WTC11 (cell line): Measurements from ENCODE around the gene PIM2. TPM values are rescaled to one million over a fixed set of nuclear protein-coding genes. Genes with fewer than 3 reads are reported as not detected.

ENCODE experiments used
- ATAC-seq: fragments of 200-7000 bp; cut with Tn5 transposase; 2 replicates; pipeline ENCODE4 v1.10.0; 2021; ENCODE audit warnings: mild to moderate bottlenecking, moderate library complexity
- CTCF ChIA-PET: fragments of 300-600 bp; sonication (Branson Sonifier 250); formaldehyde crosslinking; loops from one replicate; lab custom pipeline; 2021; ENCODE audit warnings: antibody characterized with exemption; lab: Charles Lee
- POLR2A ChIA-PET: fragments of 350-600 bp; sonication (Branson Sonifier 250); formaldehyde crosslinking; loops from one replicate; lab custom pipeline; 2021; ENCODE audit warnings: antibody characterized with exemption; lab: Charles Lee
- DNase-seq: peaks from one replicate; pipeline ENCODE4 v3.0.0; 2021; ENCODE audit warnings: low spot score
- H3K27ac Mint-ChIP-seq: 2 replicates; pipeline ENCODE4 v1.8.0; 2021; ENCODE audit warnings: mixed read lengths
- H3K27me3 Mint-ChIP-seq: 2 replicates; pipeline ENCODE4 v1.8.0; 2021; ENCODE audit warnings: low read depth, mild to moderate bottlenecking, moderate library complexity, mixed read lengths
- H3K36me3 Mint-ChIP-seq: 2 replicates; pipeline ENCODE4 v1.8.0; 2021; ENCODE audit warnings: mixed read lengths
- H3K4me1 Mint-ChIP-seq: 2 replicates; pipeline ENCODE4 v1.8.0; 2022; ENCODE audit warnings: mixed read lengths
- H3K4me3 Mint-ChIP-seq: 2 replicates; pipeline ENCODE4 v1.8.0; 2021; ENCODE audit warnings: mild to moderate bottlenecking, moderate library complexity, mixed read lengths
- H3K9me3 Mint-ChIP-seq: 2 replicates; pipeline ENCODE4 v1.8.0; 2021; ENCODE audit warnings: mixed read lengths
- FOXK1 ChIP-seq: sonication (generic); formaldehyde crosslinking; IDR thresholded peaks from 2 replicates; pipeline ENCODE4 v1.8.0; 2022; ENCODE audit warnings: mild to moderate bottlenecking, moderate library complexity, missing genetic modification reagents
- FOXP1 ChIP-seq: sonication (generic); formaldehyde crosslinking; IDR thresholded peaks from 2 replicates; pipeline ENCODE4 v1.8.0; 2022; ENCODE audit warnings: missing genetic modification reagents, mild to moderate bottlenecking, moderate library complexity, borderline replicate concordance
- GTF2I ChIP-seq: fragments of 250-450 bp; sonication (Bioruptor Pico); conservative IDR thresholded peaks from 2 replicates; pipeline ENCODE4 v1.4.0; 2021; ENCODE audit warnings: mild to moderate bottlenecking
- NFATC4 ChIP-seq: fragments of 250-450 bp; sonication (Bioruptor Pico); IDR thresholded peaks from 2 replicates; pipeline ENCODE4 v1.9.0; 2021; ENCODE audit warnings: mild to moderate bottlenecking
- NR2C2 ChIP-seq: sonication (generic); formaldehyde crosslinking; IDR thresholded peaks from 2 replicates; pipeline ENCODE4 v1.8.0; 2022; ENCODE audit warnings: mild to moderate bottlenecking, missing genetic modification reagents
- NR3C1 ChIP-seq: sonication (generic); formaldehyde crosslinking; conservative IDR thresholded peaks from 2 replicates; pipeline ENCODE4 v1.8.1; 2023; ENCODE audit warnings: low read depth, mild to moderate bottlenecking, missing genetic modification reagents
- SMAD4 ChIP-seq: sonication (generic); formaldehyde crosslinking; IDR thresholded peaks from 2 replicates; pipeline ENCODE4 v1.8.0; 2022; ENCODE audit warnings: mild to moderate bottlenecking, missing genetic modification reagents
- TP53 ChIP-seq: sonication (generic); formaldehyde crosslinking; IDR thresholded peaks from 2 replicates; pipeline ENCODE4 v1.8.1; 2023; ENCODE audit warnings: mild to moderate bottlenecking, missing genetic modification reagents
- ZNF138 ChIP-seq: sonication (generic); formaldehyde crosslinking; conservative IDR thresholded peaks from 2 replicates; pipeline ENCODE4 v1.8.1; 2022; ENCODE audit warnings: mild to moderate bottlenecking, moderate library complexity, missing genetic modification reagents
- ZNF263 ChIP-seq: sonication (generic); formaldehyde crosslinking; IDR thresholded peaks from 2 replicates; pipeline ENCODE4 v1.8.1; 2022; ENCODE audit warnings: low read depth, mild to moderate bottlenecking, moderate library complexity, missing genetic modification reagents
- ZNF317 ChIP-seq: sonication (generic); formaldehyde crosslinking; IDR thresholded peaks from 2 replicates; pipeline ENCODE4 v1.8.1; 2023; ENCODE audit warnings: low read depth, mild to moderate bottlenecking, moderate library complexity, missing genetic modification reagents, borderline replicate concordance
- ZNF396 ChIP-seq: fragments of 250-450 bp; sonication (Bioruptor Pico); IDR thresholded peaks from 2 replicates; pipeline ENCODE4 v1.8.0; 2021; ENCODE audit warnings: mild to moderate bottlenecking, moderate library complexity, borderline replicate concordance
- ZNF671 ChIP-seq: fragments of 250-450 bp; sonication (Bioruptor Pico); IDR thresholded peaks from 2 replicates; pipeline ENCODE4 v1.8.0; 2021; ENCODE audit warnings: mild to moderate bottlenecking
- total RNA-seq: library from RNA; stranded (reverse); gene quantifications from 3 replicates; pipeline ENCODE4 v1.2.3, GENCODE V29; 2021
- TF ChIP-seq, protein P1 (sequence below): sonication (generic); formaldehyde crosslinking; IDR thresholded peaks from 2 replicates; pipeline ENCODE4 v1.8.0; 2022; ENCODE audit warnings: mild to moderate bottlenecking, missing genetic modification reagents
- TF ChIP-seq, protein P2 (sequence below): fragments of 250-450 bp; sonication (Bioruptor Pico); IDR thresholded peaks from 2 replicates; pipeline ENCODE4 v1.9.0; 2021; ENCODE audit warnings: mild to moderate bottlenecking
- TF ChIP-seq, protein P3 (sequence below): sonication (generic); formaldehyde crosslinking; IDR thresholded peaks from 2 replicates; pipeline ENCODE4 v1.8.1; 2022; ENCODE audit warnings: low read depth, mild to moderate bottlenecking, moderate library complexity, missing genetic modification reagents, borderline replicate concordance
- TF ChIP-seq, protein P4 (sequence below): sonication (generic); formaldehyde crosslinking; IDR thresholded peaks from 2 replicates; pipeline ENCODE4 v1.8.0; 2022; ENCODE audit warnings: mild to moderate bottlenecking, missing genetic modification reagents
- TF ChIP-seq, protein P5 (sequence below): sonication (generic); formaldehyde crosslinking; IDR thresholded peaks from 2 replicates; pipeline ENCODE4 v1.8.1; 2023; ENCODE audit warnings: mild to moderate bottlenecking, missing genetic modification reagents, moderate library complexity
- TF ChIP-seq, protein P6 (sequence below): fragments of 250-450 bp; sonication (Bioruptor Pico); IDR thresholded peaks from 2 replicates; pipeline ENCODE4 v1.9.0; 2021; ENCODE audit warnings: moderate library complexity, mild to moderate bottlenecking, inconsistent platforms, borderline replicate concordance

The PIM2 gene
- total RNA-seq, 1 experiment from 2014 or later = 146 TPM

DNA sequence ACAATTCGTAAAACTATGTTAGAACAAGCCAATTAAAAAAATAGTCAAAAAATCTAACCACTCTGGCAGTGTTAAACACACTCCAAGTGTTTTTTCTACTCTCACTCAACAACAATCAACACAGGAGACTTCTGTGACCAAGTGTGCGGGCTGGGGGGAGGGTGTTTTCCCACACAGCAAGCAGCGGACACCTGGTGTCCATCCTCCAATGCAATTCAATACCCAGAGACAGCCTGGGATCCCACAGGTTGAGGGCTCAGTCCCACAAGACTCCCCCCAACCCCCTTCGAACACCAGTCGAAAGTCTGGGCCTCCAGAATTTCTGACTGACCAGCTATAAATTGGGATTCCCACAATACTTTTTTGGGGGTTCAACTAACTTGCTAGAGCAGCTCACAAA, 8.3 kb upstream of the PIM2 start:
- TF ChIP-seq, protein P1, sequence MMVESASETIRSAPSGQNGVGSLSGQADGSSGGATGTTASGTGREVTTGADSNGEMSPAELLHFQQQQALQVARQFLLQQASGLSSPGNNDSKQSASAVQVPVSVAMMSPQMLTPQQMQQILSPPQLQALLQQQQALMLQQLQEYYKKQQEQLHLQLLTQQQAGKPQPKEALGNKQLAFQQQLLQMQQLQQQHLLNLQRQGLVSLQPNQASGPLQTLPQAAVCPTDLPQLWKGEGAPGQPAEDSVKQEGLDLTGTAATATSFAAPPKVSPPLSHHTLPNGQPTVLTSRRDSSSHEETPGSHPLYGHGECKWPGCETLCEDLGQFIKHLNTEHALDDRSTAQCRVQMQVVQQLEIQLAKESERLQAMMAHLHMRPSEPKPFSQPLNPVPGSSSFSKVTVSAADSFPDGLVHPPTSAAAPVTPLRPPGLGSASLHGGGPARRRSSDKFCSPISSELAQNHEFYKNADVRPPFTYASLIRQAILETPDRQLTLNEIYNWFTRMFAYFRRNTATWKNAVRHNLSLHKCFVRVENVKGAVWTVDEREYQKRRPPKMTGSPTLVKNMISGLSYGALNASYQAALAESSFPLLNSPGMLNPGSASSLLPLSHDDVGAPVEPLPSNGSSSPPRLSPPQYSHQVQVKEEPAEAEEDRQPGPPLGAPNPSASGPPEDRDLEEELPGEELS (CRISPR knock-in tag) = peak; percentile 53; the same call in 1 of the 2 replicates
- TF ChIP-seq ZNF138 (CRISPR knock-in tag) = no peak
- Mint-ChIP-seq H3K27ac (peak overlapping the region; percentile 100), H3K9me3 (no peaks in the 10 kb centered on the region), H3K4me3 (peak overlapping the region; percentile 66), H3K27me3 (no peaks in the 10 kb centered on the region), H3K4me1 (peaks cover 43% of the 10 kb centered on the region), H3K36me3 (peaks cover 36% of the 10 kb centered on the region)
- peak; percentile 75 for ATAC-seq
- peak; percentile 54 for DNase-seq
- ChIA-PET CTCF (interaction anchor here (1.4 to 1.5 kb wide), 2 partner anchors 10 to 15 kb away, joined by 6 to 21 read pairs; partner anchors contain the start of gene SLC35A2), POLR2A (interaction anchor here (0.6 to 2.0 kb wide), 3 partner anchors 15 to 32 kb away, joined by 3 to 11 read pairs (median 4); partner anchors contain the start of genes PQBP1, SLC35A2 and TIMM17B)

DNA sequence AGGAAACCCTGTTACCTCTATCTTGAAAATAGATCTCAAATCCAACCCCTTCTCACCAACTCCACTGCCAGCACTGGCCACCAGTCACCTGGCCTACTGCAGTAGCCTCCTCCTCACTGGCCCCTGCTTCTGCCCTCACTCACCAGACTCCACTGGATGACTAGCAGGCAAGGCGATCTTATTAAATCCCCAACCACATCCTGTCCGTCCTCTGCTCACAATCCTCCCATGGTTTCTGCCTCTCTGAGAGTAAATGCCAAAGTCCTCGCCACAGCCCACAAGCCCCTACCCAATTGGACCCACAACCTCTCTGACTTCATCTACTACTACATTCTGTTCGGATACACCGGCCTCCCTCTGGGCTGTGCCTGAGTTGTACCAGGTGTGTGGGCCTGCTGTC, 5.4 kb upstream of the PIM2 start:
- no peaks in the 10 kb centered on the region for H3K9me3 Mint-ChIP-seq
- H3K27me3 Mint-ChIP-seq = no peaks in the 10 kb centered on the region
- H3K4me3 Mint-ChIP-seq = no peak overlapping the region
- CTCF ChIA-PET = interaction anchor here (1.4 kb wide), 1 partner anchor 13 kb away, joined by 4 read pairs; no protein-coding TSS in a partner anchor
- DNase-seq = no peak
- ATAC-seq = no peak
- H3K27ac Mint-ChIP-seq = peak overlapping the region; percentile 90
- POLR2A ChIA-PET = no interaction called here
- peaks cover 63% of the 10 kb centered on the region for H3K4me1 Mint-ChIP-seq
- TF ChIP-seq, protein P2, sequence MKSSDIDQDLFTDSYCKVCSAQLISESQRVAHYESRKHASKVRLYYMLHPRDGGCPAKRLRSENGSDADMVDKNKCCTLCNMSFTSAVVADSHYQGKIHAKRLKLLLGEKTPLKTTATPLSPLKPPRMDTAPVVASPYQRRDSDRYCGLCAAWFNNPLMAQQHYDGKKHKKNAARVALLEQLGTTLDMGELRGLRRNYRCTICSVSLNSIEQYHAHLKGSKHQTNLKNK = no peak
- no peak for TF ChIP-seq NR2C2 (CRISPR knock-in tag)
- no peak for TF ChIP-seq TP53 (CRISPR knock-in tag)
- no peak for TF ChIP-seq ZNF317 (CRISPR knock-in tag)
- TF ChIP-seq ZNF396 (CRISPR knock-in tag) = no peak
- H3K36me3 Mint-ChIP-seq = peaks cover 25% of the 10 kb centered on the region

DNA sequence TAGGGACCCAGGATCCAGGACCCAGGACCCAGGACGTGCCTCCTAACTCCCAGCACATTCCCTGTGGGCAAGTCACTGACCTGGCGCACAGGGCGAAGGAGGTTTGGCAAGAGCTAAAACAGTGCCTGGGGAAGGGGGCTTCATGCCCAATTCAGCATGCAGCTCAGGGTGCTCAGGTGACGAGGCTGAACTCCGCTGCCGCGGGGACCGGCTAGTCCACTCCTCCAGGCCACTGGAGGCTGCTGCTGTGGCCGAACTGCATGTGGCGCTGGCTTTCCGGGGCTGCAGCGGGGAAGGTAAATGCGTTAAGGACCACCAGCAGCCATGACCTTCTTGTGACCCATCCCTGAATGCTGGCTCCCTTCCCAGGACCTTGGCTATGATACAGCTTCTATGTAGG, 4.9 kb upstream of the PIM2 start:
- ATAC-seq = no peak
- TF ChIP-seq, protein P3, sequence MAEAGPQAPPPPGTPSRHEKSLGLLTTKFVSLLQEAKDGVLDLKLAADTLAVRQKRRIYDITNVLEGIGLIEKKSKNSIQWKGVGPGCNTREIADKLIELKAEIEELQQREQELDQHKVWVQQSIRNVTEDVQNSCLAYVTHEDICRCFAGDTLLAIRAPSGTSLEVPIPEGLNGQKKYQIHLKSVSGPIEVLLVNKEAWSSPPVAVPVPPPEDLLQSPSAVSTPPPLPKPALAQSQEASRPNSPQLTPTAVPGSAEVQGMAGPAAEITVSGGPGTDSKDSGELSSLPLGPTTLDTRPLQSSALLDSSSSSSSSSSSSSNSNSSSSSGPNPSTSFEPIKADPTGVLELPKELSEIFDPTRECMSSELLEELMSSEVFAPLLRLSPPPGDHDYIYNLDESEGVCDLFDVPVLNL (CRISPR knock-in tag) = no peak
- TF ChIP-seq, protein P1 (CRISPR knock-in tag) = no peak
- TF ChIP-seq, all 79 proteins: peak for 0
- peaks cover 62% of the 10 kb centered on the region for H3K4me1 Mint-ChIP-seq
- POLR2A ChIA-PET = no interaction called here
- DNase-seq = no peak
- H3K27me3 Mint-ChIP-seq = no peaks in the 10 kb centered on the region
- H3K36me3 Mint-ChIP-seq = peaks cover 25% of the 10 kb centered on the region
- H3K27ac Mint-ChIP-seq = peak overlapping the region; percentile 90
- CTCF ChIA-PET = interaction anchor here (1.4 kb wide), 1 partner anchor 14 kb away, joined by 4 read pairs; no protein-coding TSS in a partner anchor
- no peak overlapping the region for H3K4me3 Mint-ChIP-seq
- H3K9me3 Mint-ChIP-seq = no peaks in the 10 kb centered on the region

DNA sequence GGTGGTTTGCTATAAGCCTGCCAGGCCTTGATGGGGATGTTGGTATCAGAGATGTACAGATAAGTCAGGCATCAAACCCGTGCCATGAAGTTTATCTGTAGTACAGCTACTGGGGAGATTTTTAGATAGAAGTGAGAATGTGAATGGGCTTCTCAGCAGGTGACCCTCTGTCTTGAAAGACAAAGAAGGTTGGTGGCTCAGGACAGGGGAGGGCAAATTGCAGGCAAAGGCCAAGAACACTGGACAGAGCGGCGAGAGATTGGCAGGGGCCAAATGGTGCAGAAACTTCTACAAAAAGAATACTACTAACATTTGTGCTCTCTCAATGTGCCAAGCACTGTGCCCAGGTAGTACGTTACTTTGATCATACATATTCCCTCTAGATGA, 1.9 kb upstream of the PIM2 start:
- no peak for DNase-seq
- CTCF ChIA-PET = interaction anchor here (1.8 kb wide), 1 partner anchor 17 kb away, joined by 8 read pairs; no protein-coding TSS in a partner anchor
- peaks cover 43% of the 10 kb centered on the region for H3K4me1 Mint-ChIP-seq
- TF ChIP-seq ZNF671 (no peak), GTF2I (CRISPR knock-in tag) (no peak), FOXP1 (CRISPR knock-in tag) (no peak), NR3C1 (CRISPR knock-in tag) (no peak), NFATC4 (CRISPR knock-in tag) (no peak), ZNF263 (CRISPR knock-in tag) (no peak), SMAD4 (CRISPR knock-in tag) (no peak), FOXK1 (no peak), ZNF317 (CRISPR knock-in tag) (no peak)
- TF ChIP-seq, protein P2 = no peak
- TF ChIP-seq, protein P4, sequence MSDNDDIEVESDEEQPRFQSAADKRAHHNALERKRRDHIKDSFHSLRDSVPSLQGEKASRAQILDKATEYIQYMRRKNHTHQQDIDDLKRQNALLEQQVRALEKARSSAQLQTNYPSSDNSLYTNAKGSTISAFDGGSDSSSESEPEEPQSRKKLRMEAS = no peak
- TF ChIP-seq, protein P5, sequence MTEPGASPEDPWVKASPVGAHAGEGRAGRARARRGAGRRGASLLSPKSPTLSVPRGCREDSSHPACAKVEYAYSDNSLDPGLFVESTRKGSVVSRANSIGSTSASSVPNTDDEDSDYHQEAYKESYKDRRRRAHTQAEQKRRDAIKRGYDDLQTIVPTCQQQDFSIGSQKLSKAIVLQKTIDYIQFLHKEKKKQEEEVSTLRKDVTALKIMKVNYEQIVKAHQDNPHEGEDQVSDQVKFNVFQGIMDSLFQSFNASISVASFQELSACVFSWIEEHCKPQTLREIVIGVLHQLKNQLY (CRISPR knock-in tag) = no peak
- TF ChIP-seq, protein P6, sequence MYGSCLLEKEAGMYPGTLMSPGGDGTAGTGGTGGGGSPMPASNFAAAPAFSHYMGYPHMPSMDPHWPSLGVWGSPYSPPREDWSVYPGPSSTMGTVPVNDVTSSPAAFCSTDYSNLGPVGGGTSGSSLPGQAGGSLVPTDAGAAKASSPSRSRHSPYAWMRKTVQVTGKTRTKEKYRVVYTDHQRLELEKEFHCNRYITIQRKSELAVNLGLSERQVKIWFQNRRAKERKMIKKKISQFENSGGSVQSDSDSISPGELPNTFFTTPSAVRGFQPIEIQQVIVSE = no peak

More for the DNA sequence above, 1.9 kb upstream of the PIM2 start:
- ATAC-seq = no peak
- H3K36me3 Mint-ChIP-seq = peaks cover 48% of the 10 kb centered on the region
- H3K27ac Mint-ChIP-seq = peak overlapping the region; percentile 93
- no peaks in the 10 kb centered on the region for H3K9me3 Mint-ChIP-seq
- POLR2A ChIA-PET = interaction anchor here (0.6 kb wide), 1 partner anchor 23 kb away, joined by 3 read pairs; the partner anchor contains the start of genes PQBP1 and TIMM17B
- H3K4me3 Mint-ChIP-seq = peak overlapping the region; percentile 93
- H3K27me3 Mint-ChIP-seq = no peaks in the 10 kb centered on the region
